Panc1 (cell line): ENCODE data around the gene GPATCH3.

Source experiments
- CTCF ChIP-seq: fragments of 450-650 bp; IDR thresholded peaks from 2 replicates; pipeline ENCODE4 v1.5.1; 2017; ENCODE audit warnings: mild to moderate bottlenecking
- POLR2AphosphoS5 ChIP-seq: IDR thresholded peaks from 2 replicates; pipeline ENCODE4 v1.6.1; 2012; ENCODE audit warnings: mild to moderate bottlenecking, low read depth, low read length, moderate library complexity

GRCh38 chr1:26897351-26897750 lies 2.9 kb downstream of the GPATCH3 start:
- TF ChIP-seq CTCF, result no peak
- TF ChIP-seq POLR2AphosphoS5, result no peak
